ENCODE results near the gene DELE1.

DNA sequence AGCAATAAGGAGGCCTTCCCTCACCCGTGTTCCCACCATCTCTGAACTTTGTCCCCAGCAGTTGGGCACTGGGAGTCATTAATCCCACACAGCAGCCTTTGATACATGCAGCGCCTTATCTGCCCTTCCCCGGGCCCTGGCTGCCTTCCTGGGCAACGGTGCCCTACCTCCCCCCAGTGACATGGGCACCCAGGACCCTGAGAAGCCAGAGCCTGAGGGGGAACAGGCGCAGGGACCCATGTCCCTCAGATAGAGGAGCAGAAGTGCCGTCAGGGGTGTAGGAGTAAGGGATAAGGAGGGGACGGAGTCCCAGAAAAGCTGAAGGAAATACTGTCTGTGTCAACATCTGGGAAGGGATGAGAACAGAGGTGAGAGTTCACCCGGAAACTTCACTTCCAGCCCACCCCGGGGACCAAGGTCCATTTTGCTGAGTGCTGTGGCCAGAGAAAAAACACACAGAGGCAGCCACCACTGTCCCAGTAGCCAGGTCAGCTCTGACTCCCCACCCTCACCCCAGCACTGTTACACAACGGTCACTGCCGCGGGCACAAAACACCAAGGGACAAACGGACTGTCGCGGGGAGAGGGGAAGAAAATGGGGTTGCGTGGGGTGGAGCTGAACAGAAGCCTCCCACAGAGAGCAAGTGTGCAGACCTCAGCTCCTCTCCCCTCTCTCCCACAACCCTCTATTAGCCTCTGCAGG, 49.3 kb upstream of the DELE1 start:
- TF ChIP-seq, protein P1, sequence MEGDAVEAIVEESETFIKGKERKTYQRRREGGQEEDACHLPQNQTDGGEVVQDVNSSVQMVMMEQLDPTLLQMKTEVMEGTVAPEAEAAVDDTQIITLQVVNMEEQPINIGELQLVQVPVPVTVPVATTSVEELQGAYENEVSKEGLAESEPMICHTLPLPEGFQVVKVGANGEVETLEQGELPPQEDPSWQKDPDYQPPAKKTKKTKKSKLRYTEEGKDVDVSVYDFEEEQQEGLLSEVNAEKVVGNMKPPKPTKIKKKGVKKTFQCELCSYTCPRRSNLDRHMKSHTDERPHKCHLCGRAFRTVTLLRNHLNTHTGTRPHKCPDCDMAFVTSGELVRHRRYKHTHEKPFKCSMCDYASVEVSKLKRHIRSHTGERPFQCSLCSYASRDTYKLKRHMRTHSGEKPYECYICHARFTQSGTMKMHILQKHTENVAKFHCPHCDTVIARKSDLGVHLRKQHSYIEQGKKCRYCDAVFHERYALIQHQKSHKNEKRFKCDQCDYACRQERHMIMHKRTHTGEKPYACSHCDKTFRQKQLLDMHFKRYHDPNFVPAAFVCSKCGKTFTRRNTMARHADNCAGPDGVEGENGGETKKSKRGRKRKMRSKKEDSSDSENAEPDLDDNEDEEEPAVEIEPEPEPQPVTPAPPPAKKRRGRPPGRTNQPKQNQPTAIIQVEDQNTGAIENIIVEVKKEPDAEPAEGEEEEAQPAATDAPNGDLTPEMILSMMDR (IDR thresholded peaks at IDR 0.05) = no peak
- TF ChIP-seq POLR2A (IDR thresholded peaks at IDR 0.05) = no peak

All from prostate gland (tissue), 2 donors.